Inflammatory macrophage treated with lipopolysaccharide for 4 hours (primary cell): ENCODE measurements around the gene HORMAD1.
A peak's percentile ranks its signal among the peaks of the same experiment; 100 is the strongest.
"Not testable (repeated sequence)": the region's sequence is repeated elsewhere in the genome, so short reads cannot be mapped to it uniquely, and the experiment has no call there.

ENCODE experiments used
- DNase-seq: peaks from one replicate; pipeline ENCODE4 v3.0.0-alpha.2; 2020

HORMAD1 gene

DNA sequence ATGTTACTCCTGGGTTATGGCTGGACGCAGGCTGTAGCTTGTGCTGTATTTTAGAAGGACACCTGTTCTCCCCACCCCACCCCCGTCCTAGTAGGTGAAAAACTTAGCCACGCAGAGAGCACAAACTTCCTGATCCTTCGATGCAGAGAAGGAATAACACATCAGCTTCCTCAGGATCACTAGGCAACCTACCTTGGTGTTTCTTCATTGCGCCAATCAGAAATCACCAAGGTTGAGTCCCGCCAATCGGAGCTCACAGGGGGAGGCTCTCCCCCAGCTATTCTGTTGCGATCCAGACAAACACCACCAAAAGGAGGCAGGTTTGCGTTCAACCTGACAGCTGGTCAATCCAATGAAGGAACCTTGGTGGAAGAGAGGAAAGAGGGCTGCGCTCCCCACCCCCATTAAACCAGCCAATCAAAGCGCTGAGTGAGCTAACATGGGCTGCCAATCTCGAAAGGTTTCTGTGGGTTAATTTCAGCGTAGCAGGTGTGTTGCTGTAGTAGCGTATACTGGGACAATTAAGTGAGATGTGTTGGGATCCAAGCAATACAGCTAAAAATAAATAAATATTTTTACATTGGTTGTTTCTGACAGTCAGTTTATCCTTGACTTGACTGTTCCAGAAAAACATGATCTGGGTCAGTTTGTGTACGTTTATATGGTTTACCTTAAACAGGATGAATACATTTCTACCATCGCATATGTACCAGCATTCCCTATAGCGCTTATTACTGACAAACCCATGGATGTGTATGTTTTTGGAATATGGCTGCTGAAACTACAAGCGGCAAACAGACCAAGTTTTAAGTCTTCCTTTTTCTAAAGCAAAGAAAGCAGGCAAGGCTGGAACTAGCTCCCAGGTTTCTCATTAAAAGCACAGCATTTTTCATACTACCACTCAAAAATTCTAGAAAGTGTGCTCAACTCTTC, 23.4 kb downstream of the HORMAD1 start, which contains the start of gene GOLPH3L:
TSS of gene GOLPH3L (minus strand) at position 160 of the 933 bp plus-strand sequence. CDS start 2,316 bp downstream, outside the sequence.
- peak; percentile 66 for DNase-seq

- no peak for DNase-seq
Measured at GRCh38 chr1:150696590-150696989, 24.1 kb downstream of the HORMAD1 start.

DNA sequence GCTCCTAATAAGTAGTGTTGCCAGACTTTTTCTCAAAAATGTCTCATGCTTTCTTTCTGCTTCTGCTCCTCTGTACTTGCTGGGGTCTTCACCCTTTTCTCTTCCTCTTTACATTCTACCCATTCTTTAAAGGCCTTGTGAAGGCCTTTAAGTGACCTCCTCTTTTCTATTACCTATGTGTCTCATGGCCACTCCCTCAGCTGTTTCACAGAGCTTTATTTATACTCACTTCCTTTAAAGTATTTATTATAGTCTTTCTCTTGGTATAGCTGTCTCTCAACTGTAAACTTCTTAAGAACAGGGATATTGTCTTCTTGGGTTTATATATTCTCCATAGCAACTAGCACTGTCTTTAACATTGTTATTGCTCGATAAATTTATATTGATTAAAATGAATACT, 24.5 kb downstream of the HORMAD1 start:
- DNase-seq: peak; percentile 4

- DNase-seq: peak; percentile 9
Measured at GRCh38 chr1:150695561-150695960, 25.1 kb downstream of the HORMAD1 start.

DNA sequence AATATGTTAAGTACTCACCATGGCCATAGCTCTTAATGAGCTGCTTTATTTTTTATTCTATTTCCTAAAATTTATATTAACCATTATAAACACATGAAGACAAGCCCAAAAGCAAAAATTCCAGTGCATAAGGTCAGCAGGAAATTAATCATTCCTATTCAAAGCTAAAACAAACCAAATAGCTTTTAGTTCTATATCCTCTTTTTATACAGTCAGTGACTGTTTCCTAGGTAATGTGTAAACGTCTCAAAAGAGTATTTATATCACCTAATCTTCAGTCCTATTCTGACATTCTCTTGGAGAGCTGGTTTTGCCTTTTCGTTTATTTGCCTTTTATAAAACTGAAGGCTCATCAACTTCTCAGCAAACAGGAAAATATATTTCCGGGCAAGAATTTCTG, 28.0 kb downstream of the HORMAD1 start:
- no peak for DNase-seq

DNA sequence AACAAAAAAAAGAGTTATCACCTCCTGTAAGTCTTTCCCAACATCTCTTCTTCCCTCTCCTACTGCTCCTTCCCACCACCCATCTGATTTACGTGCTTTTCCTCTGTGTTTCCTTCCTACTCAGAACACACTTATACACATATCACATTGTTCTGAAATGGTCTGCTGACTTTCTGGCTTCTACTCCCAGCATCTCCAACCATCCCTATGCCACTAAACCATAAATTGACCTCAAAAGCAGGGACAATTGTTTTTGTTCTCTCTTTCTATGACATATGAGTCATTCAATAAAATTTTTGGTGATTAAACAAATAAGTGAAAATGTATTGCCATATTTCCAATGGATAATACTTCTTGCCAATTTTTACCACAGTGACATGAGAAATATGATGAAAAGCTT, 31.9 kb downstream of the HORMAD1 start:
- no peak for DNase-seq

GRCh38 chr1:150686275-150686674, 34.4 kb downstream of the HORMAD1 start:
- DNase-seq: no peak

GRCh38 chr1:150683914-150684313, 36.8 kb downstream of the HORMAD1 start:
- DNase-seq: no peak

GRCh38 chr1:150678988-150679387, 41.7 kb downstream of the HORMAD1 start:
- DNase-seq: no peak

GRCh38 chr1:150674881-150675280, 45.8 kb downstream of the HORMAD1 start:
- DNase-seq: no peak

DNA sequence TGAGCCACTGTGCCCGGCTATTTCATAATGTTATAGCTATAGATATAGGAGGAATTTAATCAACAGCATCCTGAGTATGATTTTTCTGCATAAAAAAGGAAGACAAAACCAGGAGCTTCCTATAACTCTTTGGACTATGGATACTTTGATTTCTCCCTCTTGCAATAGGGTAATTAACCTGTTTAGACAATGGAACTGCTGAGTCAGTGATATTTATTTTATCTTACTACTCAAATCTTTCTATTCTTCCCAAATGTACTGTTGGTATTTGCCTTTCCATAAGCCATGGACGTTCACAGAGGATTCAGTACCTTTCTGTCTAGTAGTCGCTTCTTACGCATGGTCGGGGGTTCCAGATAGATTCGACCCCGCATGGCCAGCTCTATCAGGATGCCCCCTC, 57.4 kb downstream of the HORMAD1 start:
- no peak for DNase-seq

GRCh38 chr1:150662811-150663210, 57.9 kb downstream of the HORMAD1 start:
- no peak for DNase-seq

DNA sequence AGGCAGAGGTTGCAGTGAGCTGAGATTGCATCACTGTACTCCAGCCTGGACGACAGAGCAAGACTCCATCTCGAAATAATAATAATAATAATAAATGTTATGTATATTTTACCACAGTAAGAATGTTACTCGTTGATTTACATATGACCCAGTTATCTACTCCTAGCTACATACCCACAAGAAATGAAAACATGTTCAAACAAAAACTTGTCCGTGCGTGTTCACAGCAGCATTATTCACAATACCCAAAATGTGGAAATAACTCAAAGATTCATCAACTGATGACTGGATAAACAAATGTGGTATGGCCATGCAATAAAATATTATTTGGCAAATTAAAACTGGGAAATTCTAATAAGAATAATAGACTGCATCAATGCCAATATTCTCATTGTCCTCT, 59.5 kb downstream of the HORMAD1 start:
- DNase-seq: no peak

- no peak for DNase-seq
Measured at GRCh38 chr1:150660584-150660983, 60.1 kb downstream of the HORMAD1 start.

DNA sequence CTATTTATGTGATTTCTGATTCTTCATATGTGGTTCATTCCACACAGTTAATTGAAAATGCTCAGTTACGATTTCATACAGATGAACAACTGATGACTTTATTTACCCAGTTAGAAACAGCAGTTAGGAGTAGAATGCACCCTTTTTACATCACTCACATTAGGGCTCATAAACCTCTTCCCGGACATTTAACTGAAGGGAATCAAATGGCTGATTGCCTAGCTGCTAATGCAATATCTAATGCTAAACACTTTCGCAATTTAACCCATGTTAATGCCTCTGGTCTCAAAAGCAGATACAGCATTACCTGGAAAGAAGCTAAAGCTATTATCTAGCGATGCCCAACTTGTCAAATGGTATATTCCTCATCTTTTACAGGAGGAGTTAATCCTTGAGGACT, 63.6 kb downstream of the HORMAD1 start:
- not testable (repeated sequence) for DNase-seq

- not testable (repeated sequence) for DNase-seq
Measured at GRCh38 chr1:150654635-150655034, 66.1 kb downstream of the HORMAD1 start.

GRCh38 chr1:150650193-150650592, 70.5 kb downstream of the HORMAD1 start:
- DNase-seq: no peak

GRCh38 chr1:150649441-150650075, 71.1 kb downstream of the HORMAD1 start:
- DNase-seq: no peak
